ENCODE data around the gene YIF1B.

DNA sequence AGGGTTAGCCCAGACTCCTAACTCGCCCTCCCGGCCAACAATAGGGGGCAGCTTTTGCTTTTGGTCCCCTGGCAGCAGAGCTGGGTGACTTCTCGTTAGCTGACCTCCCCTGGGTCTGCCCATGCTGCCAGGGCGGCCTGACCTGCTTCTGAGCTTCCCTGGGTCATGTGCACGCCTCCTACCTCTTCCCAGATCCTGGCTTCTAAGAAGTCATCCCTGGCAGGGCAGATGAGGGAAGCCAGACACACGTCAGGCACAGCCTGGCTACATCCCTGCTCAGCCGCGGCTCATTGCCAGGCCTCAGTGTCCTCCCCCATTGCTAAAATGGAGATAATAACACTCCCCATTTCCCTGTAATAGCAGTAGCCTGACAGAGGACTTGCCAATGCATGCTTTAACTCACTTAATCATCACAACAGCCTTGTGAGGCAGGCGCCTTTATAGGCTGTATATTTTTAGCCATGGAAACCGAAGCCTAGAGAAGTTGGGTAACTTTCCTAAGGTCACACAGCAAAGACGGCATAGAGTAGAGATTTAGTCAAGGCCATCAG lies 6.0 kb upstream of the YIF1B start:
- TF ChIP-seq ELF4 (IDR thresholded peaks at IDR 0.05) (no peak), ZNF384 (IDR thresholded peaks at IDR 0.05) (no peak), HDGF (IDR thresholded peaks at IDR 0.05; ENCODE audit: borderline replicate concordance) (no peak), CTBP1 (IDR thresholded peaks at IDR 0.05; ENCODE audit: borderline replicate concordance) (no peak), SP1 (IDR thresholded peaks at IDR 0.05) (no peak), SUZ12 (IDR thresholded peaks at IDR 0.05) (no peak), TARDBP (IDR thresholded peaks at IDR 0.05) (no peak), FOXM1 (IDR thresholded peaks at IDR 0.05; ENCODE audit: borderline replicate concordance) (no peak), ARNT (IDR thresholded peaks at IDR 0.05) (no peak), NFRKB (IDR thresholded peaks at IDR 0.05) (no peak)

Measured in HEK293T (cell line).